ENCODE data around the gene KRTAP5-9. TPM values are rescaled to one million over a fixed set of nuclear protein-coding genes. Genes with fewer than 3 reads are reported as not detected.
"Not testable (repeated sequence)": the region's sequence is repeated elsewhere in the genome, so short reads cannot be mapped to it uniquely, and the experiment has no call there.

The KRTAP5-9 gene
- total and polyA plus RNA-seq, 2 experiments from 2014 or later: 0.13 to 0.23 TPM

GRCh38 chr11:71575723-71576424, 27.7 kb downstream of the KRTAP5-9 start:
- H3K79me2 ChIP-seq: no peaks in the 10 kb centered on the region
- H4K20me1 ChIP-seq (ENCODE audit: insufficient read depth, poor library complexity, severe bottlenecking): no peaks in the 10 kb centered on the region
- DNase-seq (ENCODE audit: low spot score): no peak
- no peaks in the 10 kb centered on the region for H3K4me1 ChIP-seq (ENCODE audit: insufficient read depth)
- no peaks in the 10 kb centered on the region for H3K36me3 ChIP-seq (replicated peaks; ENCODE audit: insufficient read depth, low read depth)
- H3K27me3 ChIP-seq: no peaks in the 10 kb centered on the region
- TF ChIP-seq EZH2 (IDR thresholded peaks at IDR 0.05; ENCODE audit: borderline replicate concordance) (no peak), CTCF (IDR thresholded peaks at IDR 0.05; ENCODE audit: poor library complexity) (no peak), EZH2phosphoT487 (IDR thresholded peaks at IDR 0.05; ENCODE audit: low read depth, severe bottlenecking, unreplicated experiment) (no peak)
- no peak overlapping the region for H2AFZ ChIP-seq
- H3K9me3 ChIP-seq (ENCODE audit: low read depth): no peaks in the 10 kb centered on the region
- no peak overlapping the region for H3K4me3 ChIP-seq
- H3K4me2 ChIP-seq: no peak overlapping the region
- H3K9me2 ChIP-seq (replicated peaks; ENCODE audit: insufficient read depth): no peaks in the 10 kb centered on the region
- 89% methylated on average over 4 of the region's 4 CpGs for WGBS (ENCODE audit: low lambda C conversion rate, missing lambda C conversion rate)
- H3K27ac ChIP-seq: no peak overlapping the region

GRCh38 chr11:71576688-71577465, 28.7 kb downstream of the KRTAP5-9 start:
- not testable (repeated sequence) for H3K27me3 ChIP-seq; H3K4me2 ChIP-seq; H3K27ac ChIP-seq; DNase-seq (ENCODE audit: low spot score); H2AFZ ChIP-seq; H3K79me2 ChIP-seq; H3K4me3 ChIP-seq; H3K9me2 ChIP-seq (replicated peaks; ENCODE audit: insufficient read depth); H3K9me3 ChIP-seq (ENCODE audit: low read depth); H3K36me3 ChIP-seq (replicated peaks; ENCODE audit: insufficient read depth, low read depth); H3K4me1 ChIP-seq (ENCODE audit: insufficient read depth); H4K20me1 ChIP-seq (ENCODE audit: insufficient read depth, poor library complexity, severe bottlenecking)
- 97% methylated on average over 11 of the region's 41 CpGs for WGBS (ENCODE audit: low lambda C conversion rate, missing lambda C conversion rate)

GRCh38 chr11:71577469-71578004, 29.3 kb downstream of the KRTAP5-9 start:
- DNase-seq (ENCODE audit: low spot score): no peak
- H3K27ac ChIP-seq: no peak overlapping the region
- H3K36me3 ChIP-seq (replicated peaks; ENCODE audit: insufficient read depth, low read depth): no peaks in the 10 kb centered on the region
- H2AFZ ChIP-seq: no peak overlapping the region
- H3K4me3 ChIP-seq: no peak overlapping the region
- no peaks in the 10 kb centered on the region for H3K79me2 ChIP-seq
- H3K9me3 ChIP-seq (ENCODE audit: low read depth): no peaks in the 10 kb centered on the region
- TF ChIP-seq EZH2 (IDR thresholded peaks at IDR 0.05; ENCODE audit: borderline replicate concordance) (no peak), CTCF (IDR thresholded peaks at IDR 0.05; ENCODE audit: poor library complexity) (no peak), EZH2phosphoT487 (IDR thresholded peaks at IDR 0.05; ENCODE audit: low read depth, severe bottlenecking, unreplicated experiment) (no peak)
- no peaks in the 10 kb centered on the region for H3K4me1 ChIP-seq (ENCODE audit: insufficient read depth)
- no peaks in the 10 kb centered on the region for H3K27me3 ChIP-seq
- whole genome bisulfite sequencing (ENCODE audit: low lambda C conversion rate, missing lambda C conversion rate): 94% methylated on average over 5 of the region's 7 CpGs
- no peak overlapping the region for H3K4me2 ChIP-seq
- no peaks in the 10 kb centered on the region for H3K9me2 ChIP-seq (replicated peaks; ENCODE audit: insufficient read depth)
- H4K20me1 ChIP-seq (ENCODE audit: insufficient read depth, poor library complexity, severe bottlenecking): no peaks in the 10 kb centered on the region

- H3K4me2 ChIP-seq; H3K36me3 ChIP-seq (replicated peaks; ENCODE audit: insufficient read depth, low read depth); H3K4me1 ChIP-seq (ENCODE audit: insufficient read depth); H3K4me3 ChIP-seq; H3K79me2 ChIP-seq; DNase-seq (ENCODE audit: low spot score); H3K9me2 ChIP-seq (replicated peaks; ENCODE audit: insufficient read depth); H3K27ac ChIP-seq; H4K20me1 ChIP-seq (ENCODE audit: insufficient read depth, poor library complexity, severe bottlenecking); H3K27me3 ChIP-seq; H2AFZ ChIP-seq; H3K9me3 ChIP-seq (ENCODE audit: low read depth): not testable (repeated sequence)
- 62% methylated on average over 7 of the region's 7 CpGs for WGBS (ENCODE audit: low lambda C conversion rate, missing lambda C conversion rate)
Observed at GRCh38 chr11:71579513-71579912, 31.3 kb downstream of the KRTAP5-9 start.

Data from hepatocyte (in vitro differentiated cells).